ENCODE results near the gene HPS4.

HPS4 gene

DNA sequence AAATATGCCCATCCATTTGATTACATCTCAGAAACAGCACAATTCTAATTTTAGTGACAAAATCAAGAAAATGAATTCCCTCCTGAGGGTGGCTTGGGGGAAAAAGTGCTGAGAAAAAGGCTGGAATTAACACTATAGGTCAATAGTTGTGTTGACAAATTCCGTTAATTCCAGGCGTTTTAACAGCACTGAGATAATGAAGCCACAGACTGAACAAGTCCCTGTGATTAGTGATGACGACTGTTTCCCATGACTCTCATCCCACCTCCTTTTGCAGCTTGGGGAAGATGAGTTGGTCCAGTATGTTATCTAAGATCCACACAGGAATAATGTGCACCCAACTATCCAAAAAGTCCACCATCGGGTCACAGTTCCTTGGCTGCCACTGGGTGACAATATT, 12.9 kb upstream of the HPS4 start:
- no peak for DNase-seq

DNA sequence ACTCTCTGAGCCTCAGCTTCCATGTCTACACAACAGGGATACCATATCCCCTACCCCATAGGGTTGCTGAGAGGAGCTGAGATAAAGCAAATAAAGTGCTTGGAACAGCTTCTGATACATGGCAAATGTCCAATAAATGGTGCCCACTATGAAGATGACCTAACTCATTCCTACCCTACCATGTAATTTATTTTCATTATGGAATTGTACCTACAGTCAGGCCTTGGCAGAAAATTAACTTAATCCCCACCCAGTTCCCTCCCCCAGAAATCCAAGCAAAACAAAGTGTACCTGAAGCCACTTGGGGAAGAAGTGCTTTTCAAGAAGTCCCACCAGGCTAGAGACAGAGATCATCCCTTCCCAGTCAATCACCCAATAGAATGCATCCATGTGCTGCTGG, 10.9 kb upstream of the HPS4 start:
- no peak for DNase-seq

DNA sequence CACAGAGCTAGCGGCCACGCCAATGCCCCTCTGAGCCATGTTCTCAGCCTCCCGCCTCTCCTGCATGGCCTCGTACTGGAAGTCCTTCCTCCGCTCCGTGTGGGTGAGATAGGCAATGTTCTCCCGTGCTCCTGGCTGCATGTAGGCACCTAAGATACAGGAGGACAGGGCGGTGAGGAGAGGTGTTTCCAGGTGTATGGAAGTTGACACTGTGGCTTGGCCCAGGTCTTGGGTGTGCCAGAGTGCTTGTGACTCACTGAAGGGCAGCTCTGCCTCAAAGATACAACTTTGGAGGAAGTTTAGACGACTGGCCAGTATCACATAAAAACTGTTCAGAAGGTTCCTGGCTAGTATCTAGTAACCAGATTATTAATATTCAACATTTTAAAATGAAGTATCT, 8.6 kb upstream of the HPS4 start:
- DNase-seq, result no peak

DNA sequence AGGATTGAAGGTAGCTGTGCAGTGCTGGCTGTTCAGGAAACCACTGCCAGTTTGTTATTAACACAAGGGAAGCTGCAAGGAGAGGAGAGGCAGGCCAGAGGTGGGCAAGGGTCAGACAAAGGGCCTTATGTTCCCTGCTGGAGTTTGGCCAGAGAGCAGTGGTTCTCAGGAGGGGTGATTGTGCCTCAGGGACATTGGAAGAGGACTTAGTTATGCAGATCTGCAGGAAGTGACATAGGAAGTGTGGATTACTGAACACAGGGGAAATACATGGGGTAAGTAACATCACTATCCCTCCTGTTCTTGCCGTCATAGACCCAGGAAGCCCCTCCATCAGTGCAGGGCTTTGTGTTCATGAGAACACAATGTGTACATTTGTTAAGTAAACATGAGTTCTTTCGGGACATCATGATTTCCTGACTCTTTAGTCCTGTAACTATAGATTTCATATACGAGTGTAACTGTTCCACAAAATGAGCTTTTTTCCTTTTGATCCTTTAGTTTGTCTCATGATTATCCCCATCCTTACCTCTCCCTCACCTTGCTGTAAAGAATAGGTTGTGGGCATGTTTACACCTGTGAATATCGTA, 6.0 kb upstream of the HPS4 start:
- no peak for DNase-seq

DNA sequence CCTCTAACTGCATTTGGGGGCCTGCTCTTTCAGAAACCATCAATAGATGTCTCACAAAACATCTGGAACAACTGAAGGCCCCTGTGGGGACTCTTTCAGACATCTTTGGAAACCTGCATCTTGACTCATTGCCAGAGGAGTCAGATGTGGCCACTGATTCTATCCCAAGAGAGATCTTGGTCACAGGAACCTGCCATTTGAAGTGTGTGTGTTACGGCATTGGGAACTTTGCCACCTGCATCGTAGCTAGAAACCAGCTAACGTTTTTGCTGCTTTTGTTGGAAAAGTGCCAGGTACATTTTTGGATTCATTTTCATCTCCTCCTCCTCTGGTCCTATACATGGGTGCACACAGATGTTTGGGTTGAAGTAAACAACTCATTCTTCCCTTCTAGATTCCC, 4.4 kb upstream of the HPS4 start:
- DNase-seq, result no peak

DNA sequence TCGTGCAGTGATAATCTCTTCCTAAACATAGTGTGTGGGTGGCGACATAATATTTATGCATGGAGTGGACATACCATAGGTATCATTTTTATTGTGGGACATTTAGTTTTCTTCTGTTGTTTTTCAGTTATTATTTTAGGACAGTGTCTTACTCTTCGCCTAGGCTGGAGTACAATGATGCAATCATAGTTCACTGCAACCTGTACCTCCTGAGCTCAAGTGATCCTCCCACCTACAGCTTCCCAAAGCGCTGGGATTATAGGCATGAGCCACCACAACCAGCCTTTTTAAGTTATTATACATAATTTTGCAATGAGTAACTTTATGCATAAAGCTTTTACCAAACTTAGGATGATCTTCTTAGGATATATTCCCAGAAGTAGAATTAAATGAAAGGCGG, 2.8 kb upstream of the HPS4 start:
- DNase-seq, result no peak

DNA sequence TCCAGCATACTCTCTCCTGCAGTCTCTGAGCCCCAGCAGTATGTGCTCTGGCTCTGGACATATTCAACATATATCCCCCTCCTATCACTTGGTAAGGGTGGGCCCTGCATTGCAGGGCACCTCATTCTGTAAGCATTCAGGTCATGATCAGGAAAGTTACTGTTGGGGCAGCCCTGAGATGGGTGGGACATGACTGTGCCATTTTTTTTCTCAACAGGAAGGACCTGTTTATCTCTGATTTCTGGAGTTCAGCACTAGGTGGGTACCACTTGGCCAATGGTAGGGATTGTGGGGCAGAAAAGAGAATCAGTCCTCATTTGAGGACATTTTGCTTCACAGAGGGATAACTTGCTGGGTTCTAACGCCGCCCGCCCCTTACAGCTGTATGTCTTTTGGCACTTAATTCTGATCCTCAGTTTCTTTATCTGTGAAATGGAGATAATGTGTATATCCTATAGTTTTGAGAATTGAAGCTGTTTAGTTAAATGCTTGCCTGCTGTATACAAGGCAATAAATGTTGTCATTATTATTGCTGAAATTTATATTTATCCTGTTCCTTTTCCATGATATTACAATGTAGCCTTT, 2.3 kb upstream of the HPS4 start:
- no peak for DNase-seq

DNA sequence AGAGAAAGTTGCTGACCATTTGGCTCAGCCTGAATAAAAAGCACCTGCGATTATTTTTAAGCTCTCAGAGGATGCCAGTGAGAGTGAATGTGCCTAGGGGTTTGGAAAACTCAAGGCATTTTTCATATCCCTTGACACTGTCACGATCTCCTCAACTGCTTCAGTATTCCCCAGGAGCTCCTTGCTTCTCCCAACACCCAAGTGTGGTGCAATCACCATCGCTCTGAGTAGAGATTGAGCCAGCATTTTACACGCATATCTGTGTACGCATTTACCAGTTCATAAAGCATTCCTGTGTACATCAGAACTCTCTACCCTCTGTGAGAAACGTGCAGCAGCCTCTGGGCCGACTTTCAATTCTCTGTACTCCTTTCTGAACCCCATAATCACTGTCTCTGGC, 1.4 kb upstream of the HPS4 start:
- DNase-seq, result no peak

DNA sequence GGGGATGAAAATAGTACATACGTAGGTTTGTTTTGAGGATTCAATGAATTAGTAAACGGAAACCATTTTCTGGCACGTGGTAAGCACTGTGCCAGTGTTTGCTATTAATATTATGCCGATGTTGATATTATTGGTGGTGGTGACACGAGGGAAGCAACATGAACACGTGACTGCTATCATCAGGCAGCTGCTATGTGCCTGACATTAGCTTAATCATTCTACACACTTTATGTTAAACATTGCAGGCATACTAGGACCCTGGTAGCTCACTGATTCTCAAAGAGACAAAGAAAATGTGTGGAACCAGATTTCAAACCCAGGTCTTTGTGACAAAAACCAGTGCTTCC, 750 bp upstream of the HPS4 start:
- peak; percentile 22 for DNase-seq

DNA sequence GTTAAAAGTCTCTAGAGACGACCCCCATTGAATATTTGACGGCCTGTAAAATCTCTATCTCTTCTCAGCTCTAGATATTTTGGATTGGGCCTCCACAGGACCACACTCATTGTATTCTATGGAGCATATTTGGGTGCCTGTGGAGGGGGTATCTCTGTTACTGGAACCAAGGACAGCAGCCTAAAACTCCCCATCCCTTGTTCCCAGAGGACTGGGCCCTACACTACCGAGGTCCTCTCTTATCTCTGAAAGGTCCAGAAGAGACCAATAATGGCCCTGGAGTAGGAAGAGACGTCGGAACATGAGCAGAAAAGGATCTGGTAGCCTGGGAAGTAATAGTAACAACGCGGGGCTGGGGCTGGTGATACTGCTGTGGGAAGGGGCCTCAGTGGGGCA, 542 bp downstream of the HPS4 start:
- DNase-seq, result no peak

DNA sequence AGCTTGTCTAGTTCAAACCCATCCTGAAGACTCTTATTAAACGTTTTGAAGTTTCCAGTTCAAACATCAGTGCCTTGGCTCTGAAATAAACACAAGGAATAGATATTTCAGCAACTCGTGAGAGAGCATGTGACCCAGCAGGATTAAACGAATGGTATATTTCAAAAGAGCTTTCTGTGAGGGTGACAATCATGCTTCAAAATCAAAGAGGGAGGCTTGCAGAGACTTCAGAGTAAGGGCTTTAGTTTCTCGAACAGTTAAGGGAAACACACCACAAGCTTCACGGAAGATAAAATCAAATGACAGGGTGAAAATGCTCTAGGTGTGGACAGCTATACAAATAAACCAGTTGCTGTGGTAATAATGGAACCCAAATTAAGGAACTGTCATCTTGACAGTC, 1.4 kb downstream of the HPS4 start:
- DNase-seq, result no peak

DNA sequence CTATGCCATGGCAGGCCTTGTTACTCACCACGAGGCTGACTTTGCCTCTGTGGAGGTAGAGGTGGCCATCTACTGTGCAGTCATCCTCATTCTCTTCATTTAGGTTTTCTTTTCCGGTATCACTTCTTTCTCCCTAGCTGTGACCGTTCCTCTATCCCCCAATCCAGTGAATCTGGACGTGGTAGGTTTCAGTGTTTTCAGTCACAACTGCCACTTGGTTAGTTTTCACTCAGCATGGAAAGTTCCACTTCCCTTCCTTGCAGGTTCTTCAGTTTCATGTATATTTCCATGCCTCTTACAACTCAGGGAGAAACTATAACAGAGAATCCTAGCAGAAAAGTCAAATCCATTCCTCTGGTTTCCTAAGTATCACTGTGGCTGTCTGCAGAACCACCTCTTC, 1.9 kb downstream of the HPS4 start:
- no peak for DNase-seq

DNA sequence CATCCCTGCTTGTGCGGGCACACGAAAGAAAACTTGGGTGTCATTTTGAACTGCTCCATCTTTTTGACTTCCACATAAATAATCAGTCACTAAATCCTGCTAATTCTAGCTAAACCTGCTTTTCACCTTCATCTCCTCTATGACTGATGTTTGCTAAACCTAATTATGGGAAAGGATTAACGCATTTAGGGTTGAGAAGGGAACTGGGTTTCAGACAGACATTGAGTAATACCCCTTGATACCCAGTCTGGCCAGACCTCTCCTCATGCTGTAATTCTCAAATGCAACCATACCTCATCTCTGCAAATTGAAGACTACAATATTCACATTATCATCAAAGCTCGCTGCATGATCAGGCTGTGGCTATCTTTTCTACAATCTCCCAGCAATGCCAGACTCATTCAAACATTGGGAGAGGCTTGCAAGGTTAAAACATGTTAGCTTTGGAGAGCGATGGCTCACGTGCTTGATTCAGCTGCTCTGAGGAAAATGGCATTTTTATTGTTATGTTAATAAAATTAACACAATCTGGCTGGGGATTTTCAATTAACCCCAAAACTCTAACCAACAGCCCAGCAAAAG, 2.4 kb downstream of the HPS4 start:
- DNase-seq, result no peak

DNA sequence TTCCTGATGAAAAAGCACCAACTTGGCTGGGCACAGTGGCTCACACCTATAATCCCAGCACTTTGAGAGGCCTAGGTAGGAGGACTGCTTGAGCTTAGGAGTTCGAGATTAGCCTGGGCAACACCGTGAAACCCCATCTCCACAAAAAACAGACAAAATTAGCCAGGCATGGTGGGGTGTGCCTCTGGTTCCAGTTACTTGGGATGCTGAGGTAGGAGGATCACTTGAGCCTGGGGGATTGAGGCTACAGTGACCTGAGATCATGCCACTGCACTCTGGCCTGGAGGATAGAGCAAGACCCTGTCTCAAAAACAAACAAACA, 3.0 kb downstream of the HPS4 start:
- no peak for DNase-seq

DNA sequence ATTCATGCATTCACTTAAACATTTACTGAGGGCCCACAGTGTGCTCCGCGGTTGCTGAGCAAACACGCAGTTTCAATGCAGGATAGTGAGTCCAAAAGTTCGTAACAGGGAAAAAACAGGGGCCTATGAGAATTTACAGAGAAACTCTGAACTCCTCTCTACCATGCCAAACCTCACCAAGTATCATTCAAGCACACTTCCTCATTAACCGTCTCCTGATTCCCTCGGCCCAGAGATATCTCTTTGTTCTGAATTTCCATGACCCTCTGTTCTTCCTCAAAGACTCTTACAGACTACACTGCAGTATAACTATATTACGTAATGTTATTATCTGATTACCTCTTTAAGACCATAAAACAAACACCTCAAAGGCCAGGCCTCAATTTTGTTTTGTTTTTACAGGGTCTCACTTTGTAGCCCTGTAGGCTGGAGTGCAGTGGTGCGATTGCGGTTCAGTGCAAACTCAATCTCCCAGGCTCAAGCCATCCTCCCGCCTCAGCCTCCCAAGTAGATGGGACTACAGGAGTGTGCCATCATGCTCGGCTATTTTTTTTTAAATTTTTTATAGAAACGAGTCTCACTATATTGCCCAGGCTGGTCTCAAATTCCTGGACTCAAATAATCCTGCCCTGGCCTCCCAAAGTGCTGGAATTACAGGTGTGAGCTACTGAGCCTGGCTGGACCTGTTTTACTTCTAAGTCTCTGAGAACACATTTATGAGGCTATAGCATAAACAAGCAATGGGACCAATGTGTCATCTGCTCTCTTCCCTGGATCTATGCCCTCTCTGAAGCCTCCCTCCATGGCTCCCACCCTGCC, 3.6 kb downstream of the HPS4 start:
- no peak for DNase-seq

DNA sequence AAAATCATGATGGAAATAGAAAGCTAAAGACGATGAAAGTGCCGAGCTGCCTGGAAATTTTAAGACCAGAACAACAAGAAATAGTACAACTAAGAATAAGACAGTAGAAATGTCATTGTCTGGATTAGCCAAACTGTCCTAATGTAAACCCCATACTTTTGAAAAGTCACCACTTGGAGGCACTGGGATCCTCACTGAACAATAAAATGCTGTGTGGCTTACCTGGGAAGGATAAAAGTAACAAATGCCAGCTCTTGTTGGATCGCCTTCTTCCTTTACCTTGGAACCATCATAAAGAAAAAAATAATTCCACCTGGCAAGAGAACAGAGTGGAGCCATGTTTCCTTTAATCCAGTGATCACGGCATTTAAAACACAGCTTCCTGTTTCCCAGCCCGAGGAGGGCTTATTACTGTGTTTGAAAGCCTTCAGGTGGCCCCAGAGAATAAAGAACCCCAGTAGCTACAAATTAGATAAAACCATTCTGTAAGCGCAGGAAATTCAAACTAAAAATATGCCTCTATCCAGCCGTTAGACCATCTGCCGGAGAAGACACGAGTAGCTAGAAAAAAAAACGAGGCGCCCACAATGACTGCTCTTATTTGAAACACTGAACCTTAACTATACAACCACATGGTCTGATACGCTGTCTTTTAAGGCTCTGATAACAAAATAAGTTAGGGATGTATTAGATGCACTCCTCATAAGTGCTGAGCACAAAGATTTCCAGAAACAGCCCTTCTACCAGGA, 4.4 kb downstream of the HPS4 start:
- no peak for DNase-seq

DNA sequence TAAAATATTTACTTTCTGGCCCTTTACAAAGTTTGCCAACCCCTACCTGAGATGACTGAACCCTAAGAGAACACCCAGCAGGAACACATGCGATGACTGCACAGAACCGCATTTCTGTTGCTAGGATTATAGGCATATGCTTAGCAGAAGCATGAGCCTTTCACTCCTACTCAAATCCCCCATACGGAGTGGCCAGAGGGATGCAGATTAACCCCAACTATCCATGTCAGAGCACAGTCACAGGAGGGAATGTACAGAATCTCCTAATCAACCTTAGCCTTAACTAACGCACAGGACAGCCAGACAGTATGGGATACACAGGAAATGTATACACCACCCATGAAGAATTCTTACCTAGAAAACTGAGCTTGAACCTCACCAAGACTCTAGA, 6.2 kb downstream of the HPS4 start:
- no peak for DNase-seq

DNA sequence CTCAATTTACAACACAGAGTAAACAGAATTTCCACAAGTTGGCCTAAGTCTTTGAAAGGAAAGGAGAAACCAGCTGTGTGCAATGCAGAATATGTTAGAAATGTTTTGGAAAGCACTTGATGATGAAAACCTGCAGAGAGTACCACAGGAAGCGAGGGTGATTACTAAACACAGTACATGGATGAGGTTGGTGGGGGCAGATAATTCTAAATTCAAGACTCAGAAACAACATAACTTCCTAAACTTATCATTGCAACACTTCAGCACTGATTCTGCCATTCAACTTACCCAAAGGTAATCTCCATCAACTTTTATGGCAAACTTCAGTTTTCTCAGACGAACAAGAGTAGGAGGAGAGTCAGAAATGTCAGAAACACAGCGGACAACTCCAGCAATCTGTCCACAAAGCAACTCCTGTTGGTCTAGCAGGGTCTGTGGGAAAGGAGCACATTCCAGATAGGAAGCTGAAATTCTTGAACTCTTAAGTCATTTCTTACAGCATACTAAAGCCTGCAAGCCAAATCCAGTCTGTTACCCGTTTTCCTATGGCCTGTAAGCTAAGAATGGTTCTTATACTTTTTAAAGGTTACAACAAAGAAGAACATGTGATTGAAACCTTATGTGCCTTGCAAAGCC, 6.8 kb downstream of the HPS4 start:
- DNase-seq, result peak; percentile 87

DNA sequence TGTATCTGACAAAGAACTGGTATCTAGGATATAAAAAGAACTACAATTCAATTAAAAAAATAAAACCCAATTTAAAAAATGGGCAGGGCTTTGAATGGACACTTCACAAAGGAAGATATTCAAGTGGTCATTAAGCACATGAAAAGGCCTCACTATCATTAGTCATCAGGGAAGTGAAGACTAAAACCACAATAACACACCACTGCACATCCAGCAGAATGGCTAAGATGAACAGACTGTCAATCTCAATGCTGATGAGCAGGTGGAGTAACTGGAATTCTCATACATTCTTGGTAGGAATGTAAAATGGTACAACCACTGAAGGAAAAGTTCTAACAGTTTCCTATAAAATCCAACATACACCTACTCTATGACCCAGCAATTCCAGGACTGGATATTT, 8.9 kb downstream of the HPS4 start:
- peak; percentile 24 for DNase-seq

DNA sequence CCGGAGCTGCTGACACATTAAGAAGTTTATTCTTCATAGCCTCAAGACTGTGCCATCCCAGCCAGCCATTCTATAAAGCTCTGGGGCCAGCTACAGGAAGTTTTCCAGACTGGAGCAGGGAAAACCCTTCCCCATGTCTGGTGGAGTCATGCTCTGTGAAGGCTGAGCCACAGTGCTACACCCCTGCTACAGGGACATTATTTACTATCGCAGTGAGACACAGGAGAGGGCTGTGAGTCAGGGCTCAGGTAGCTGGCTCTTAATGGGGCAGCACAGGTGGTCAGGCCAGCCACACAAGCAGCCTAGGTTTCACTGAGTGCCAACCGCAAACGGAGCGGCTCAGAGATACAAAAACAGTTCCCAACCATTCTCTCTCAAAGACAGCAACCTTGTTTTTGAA, 12.1 kb downstream of the HPS4 start:
- peak; percentile 95 for DNase-seq

DNA sequence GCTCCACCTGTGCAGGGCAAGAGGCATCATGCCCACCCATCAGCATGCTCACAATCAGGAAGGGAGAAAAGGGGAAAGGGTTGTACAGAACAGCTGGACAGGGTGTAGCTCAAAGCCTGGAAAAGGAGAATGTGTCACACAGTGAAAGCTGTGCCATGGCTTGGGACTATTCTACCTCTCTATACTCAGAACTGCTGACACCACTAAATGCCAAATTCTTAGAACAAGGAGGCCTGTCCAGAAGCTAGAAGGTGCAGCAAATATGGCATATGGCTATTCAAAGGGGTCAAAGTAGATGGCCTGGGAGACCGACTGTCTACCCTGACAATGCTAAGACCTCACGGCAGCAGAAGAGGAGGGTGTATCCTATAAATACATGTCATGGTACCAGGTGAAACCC, 12.8 kb downstream of the HPS4 start:
- DNase-seq, result no peak

DNA sequence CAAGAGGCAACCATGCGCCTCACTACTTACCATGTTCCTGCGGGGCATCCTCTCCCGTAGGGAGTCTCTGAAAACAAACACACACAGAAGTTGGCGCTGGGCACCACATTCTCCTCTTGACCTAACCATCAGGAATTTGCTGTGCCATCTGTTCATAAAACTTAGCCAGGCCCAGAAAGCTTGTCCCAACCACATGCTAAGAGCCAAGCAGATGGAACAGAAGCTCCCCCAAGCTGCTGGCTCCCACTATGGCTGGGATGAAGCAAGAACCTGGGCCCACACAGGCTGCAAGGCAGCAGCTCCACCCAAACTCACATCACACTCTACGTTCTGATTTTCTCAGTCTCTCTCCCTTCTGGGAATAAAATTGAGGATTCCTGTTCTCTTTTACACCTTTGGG, 17.4 kb downstream of the HPS4 start:
- DNase-seq, result no peak

DNA sequence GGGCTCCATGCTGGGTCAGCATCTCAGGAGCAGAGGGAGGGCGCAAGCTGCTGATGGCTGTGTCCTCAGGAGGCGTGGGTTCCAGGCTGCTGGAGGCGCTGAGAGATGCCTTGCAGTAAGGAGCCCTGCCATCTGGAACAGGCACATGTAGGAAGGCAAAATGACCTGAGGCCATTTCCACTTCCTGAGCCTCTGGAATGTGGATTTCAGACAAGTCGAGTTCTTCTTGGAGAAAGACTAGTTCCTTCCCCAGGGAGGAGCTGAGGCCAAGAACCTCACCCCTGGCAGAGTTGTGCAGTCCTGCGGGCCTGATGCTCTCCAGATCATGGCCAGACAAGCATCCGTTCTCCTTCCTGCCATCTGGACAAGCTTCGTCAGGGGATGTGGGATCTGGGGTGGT, 19.3 kb downstream of the HPS4 start:
- peak; percentile 17 for DNase-seq
